ENCODE measurements around the gene FBRS. TPM values are rescaled to one million over a fixed set of nuclear protein-coding genes. Genes with fewer than 3 reads are reported as not detected.
"Not testable (repeated sequence)": the region's sequence is repeated elsewhere in the genome, so short reads cannot be mapped to it uniquely, and the experiment has no call there.

Gene FBRS
- total RNA-seq, 2 donors from 2014 or later = 16.5 to 26.3 TPM

DNA sequence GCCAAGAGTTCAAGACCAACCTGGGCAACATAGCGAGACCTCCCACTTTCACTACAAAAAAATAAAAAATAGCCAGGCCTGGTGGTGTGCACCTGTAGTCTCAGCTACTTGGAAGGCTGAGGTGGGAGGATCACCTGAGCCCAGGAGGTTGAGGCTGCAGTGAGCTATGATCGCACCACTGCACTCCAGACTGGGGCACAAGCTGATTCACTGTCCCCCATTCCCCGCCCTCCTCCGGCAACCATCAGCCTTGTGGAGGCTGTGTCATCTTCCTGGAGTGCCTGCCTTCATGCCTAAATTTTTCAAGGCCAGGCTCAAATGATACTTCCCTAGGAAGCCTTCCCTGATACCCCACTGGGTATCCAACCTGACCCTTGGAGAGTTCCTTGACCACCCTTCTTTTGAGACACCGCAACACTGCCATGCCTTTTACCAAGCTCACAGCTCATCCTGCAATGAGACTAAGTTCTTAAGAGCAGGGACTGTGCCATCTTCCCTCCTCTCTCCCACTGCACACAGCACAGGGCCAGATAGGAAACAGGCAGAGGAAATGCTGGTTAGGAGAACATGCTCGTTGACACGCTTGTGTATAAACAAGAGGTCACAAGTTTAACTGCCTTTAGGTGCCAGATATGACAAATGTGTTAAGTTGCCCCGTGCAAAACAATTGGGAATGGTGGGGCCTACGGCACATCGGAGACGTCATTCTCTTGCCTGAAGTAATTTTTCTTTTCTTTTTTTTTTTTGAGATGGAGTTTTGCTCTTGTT, 36.9 kb downstream of the FBRS start:
- TF ChIP-seq, protein P1, sequence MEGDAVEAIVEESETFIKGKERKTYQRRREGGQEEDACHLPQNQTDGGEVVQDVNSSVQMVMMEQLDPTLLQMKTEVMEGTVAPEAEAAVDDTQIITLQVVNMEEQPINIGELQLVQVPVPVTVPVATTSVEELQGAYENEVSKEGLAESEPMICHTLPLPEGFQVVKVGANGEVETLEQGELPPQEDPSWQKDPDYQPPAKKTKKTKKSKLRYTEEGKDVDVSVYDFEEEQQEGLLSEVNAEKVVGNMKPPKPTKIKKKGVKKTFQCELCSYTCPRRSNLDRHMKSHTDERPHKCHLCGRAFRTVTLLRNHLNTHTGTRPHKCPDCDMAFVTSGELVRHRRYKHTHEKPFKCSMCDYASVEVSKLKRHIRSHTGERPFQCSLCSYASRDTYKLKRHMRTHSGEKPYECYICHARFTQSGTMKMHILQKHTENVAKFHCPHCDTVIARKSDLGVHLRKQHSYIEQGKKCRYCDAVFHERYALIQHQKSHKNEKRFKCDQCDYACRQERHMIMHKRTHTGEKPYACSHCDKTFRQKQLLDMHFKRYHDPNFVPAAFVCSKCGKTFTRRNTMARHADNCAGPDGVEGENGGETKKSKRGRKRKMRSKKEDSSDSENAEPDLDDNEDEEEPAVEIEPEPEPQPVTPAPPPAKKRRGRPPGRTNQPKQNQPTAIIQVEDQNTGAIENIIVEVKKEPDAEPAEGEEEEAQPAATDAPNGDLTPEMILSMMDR (IDR thresholded peaks at IDR 0.05) = no peak
- Histone ChIP-seq H3K27me3 (no peaks in the 10 kb centered on the region), H3K4me3 (no peak overlapping the region), H3K27ac (no peak overlapping the region), H3K36me3 (no peaks in the 10 kb centered on the region), H3K9me3 (no peaks in the 10 kb centered on the region), H3K4me1 (peaks cover 0 to 15% of the 10 kb centered on the region in 2 donors)
- DNase-seq (ENCODE audit: low spot score) = no peak

DNA sequence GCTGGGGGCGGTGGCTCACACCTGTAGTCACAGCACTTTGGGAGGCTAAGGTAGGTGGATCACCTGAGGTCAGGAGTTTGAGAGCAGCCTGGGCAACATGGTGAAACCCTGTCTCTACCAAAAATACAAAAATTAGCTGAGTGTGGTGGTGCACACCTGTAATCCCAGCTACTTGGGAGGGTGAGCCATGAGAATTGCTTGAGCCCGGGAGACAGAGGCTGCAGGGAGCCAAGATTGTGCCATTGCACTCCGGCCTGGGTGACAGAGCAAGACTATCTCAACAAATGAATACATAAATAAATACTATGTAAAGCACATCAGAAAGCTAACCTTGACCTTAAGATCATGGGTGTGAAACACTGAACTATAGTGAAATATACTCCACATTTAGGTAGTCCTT, 38.4 kb downstream of the FBRS start:
- not testable (repeated sequence) for DNase-seq (ENCODE audit: low spot score); H3K27me3 ChIP-seq; H3K27ac ChIP-seq; H3K9me3 ChIP-seq; H3K4me3 ChIP-seq
- peaks cover 14% of the 10 kb centered on the region for H3K36me3 ChIP-seq
- H3K4me1 ChIP-seq = peaks cover 0 to 27% of the 10 kb centered on the region in 2 donors

DNA sequence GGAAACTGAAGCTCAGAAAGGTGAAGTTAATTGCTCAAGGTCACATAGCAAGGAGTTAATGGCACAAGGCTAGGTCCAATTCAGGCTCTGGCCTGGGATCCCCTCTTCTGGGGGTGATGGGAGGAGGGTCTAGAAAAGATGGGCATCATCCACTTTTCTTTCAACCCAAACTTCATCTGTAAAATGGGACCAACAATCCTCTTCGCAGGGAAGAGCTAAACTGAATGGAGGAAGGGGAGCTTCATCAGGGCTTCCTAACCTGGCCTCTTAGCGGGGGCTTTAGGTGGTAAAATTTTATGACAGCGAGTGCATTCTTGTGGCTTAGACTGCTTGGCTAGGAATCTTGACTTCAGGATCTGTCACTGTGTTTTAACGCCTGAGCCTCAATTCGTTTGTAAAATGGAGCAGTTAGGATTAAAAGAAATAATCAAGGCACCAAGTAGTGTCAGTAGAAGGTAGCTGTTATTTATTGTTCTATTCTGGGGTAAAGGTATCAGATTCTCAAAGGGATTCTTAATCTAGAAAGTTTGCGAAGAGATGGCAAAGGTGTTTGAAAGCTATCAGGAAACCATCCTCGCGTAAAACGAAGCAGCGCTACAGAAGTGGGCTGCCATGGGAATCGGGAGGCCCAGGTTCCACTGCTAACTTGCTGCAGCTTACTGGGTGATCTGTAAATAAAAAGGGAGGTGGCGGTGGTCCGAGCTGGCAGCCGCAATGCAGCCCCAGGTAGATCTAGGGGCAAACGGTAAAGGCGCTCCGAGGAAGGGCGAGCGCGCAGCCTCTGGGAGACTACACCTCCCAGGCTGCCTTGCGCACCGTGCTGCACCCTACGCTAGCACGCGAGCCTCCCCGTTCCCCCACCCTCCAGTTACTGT, 39.3 kb downstream of the FBRS start:
- TF ChIP-seq, protein P1 (IDR thresholded peaks at IDR 0.05) = no peak
- H3K4me3 ChIP-seq = peak overlapping the region; percentile 98 to 99

DNA sequence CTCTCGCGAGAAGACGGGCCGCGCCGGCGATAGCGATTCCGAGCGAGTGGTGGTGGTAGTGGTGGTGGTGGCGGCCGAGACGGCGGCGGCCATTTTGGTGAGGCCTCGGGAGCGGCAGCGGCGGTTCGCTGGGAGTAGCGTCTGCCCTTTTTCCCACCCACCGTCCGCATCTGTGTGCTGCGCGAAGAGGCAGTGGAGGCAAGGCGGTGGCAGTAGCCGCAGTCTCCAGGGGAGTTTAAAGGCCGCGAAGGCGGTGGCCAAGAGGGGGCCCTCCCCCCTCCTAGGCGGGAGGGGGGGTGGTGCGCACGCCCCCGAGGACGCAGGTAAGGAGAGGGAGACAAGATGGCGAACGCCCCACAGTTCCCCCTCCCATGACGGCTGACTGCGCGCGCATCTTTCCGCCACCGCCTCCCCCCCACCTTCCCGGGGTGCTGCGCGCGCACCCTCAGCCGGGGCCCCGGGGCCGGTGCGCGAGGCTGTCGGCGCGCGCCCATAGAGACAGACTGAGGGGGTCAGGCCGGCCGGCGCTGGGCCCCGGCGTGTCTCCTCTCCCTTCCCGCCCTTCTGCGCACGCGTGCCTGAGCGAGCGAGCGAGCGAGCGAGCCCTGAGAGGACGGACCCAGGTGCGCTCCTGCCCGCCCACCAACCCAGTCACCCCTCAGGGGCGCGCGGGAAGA, 40.0 kb downstream of the FBRS start:
- TF ChIP-seq, protein P1 (IDR thresholded peaks at IDR 0.05) = no peak
- DNase-seq (ENCODE audit: low spot score) = peak; percentile 99

More for the DNA sequence above, 39.3 kb downstream of the FBRS start:
- DNase-seq (ENCODE audit: low spot score) = no peak
- Histone ChIP-seq H3K9me3 (no peaks in the 10 kb centered on the region), H3K27me3 (no peaks in the 10 kb centered on the region), H3K4me1 (peaks cover 0 to 27% of the 10 kb centered on the region in 2 donors), H3K36me3 (peaks cover 21% of the 10 kb centered on the region), H3K27ac (peak overlapping the region; percentile 100)

DNA sequence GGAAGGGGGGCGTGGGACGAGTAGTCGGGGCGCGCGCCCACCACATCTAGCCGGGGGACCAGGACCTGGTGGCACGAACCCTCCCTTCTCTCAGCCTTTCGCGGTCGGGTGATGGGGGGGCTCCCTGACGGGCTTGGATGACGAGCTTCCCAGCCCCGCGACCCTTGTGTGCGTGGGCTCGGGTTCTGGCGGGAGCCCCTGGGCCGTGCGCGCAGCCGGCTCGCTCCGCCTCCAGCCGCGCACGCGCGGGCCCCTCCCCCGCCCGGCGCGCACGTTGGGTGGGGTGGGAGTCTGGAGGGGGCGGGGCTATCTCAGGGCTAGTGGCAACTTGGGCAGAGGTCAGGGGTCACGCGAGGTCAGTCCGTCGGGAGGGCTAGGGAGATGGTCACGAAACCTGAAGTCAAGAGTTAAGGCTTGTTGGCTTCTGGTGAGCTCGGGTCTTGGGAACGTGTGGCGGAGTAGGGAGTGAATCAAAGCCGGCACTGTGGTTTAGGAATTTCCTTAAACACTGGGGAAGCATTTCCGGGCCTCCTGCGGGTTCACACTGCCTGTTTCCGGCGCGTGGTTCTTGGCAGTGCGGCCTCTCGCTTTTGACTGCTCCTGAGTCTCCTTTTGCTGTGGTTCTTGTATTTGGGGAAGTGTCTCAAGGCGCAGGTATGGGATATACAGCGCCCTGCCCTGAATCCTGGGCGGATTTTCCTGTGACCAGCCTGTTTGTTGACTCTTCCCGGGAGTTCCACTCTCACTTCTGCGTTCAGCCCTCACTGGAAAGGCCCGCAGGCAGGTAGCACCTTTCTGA, 40.8 kb downstream of the FBRS start, which contains the start of gene SRCAP:
TSS of gene SRCAP (plus strand) at position 356 of the 799 bp plus-strand sequence. CDS start 1,654 bp downstream, outside the sequence.
- H3K27ac ChIP-seq = peak within 1 kb of the TSS; percentile 100
- TF ChIP-seq, protein P1 (IDR thresholded peaks at IDR 0.05) = no peak

More for the DNA sequence above, 40.0 kb downstream of the FBRS start:
- H3K36me3 ChIP-seq = peaks cover 28% of the 10 kb centered on the region
- peak overlapping the region; percentile 100 for H3K27ac ChIP-seq
- H3K9me3 ChIP-seq = no peaks in the 10 kb centered on the region
- peaks cover 0 to 27% of the 10 kb centered on the region in 2 donors for H3K4me1 ChIP-seq
- H3K27me3 ChIP-seq = no peaks in the 10 kb centered on the region
- peak overlapping the region; percentile 98 to 99 for H3K4me3 ChIP-seq

More for the DNA sequence above, 40.8 kb downstream of the FBRS start, which contains the start of gene SRCAP:
- H3K4me1 ChIP-seq = peaks cover 0 to 27% of the 10 kb centered on the region in 2 donors
- peak within 1 kb of the TSS; percentile 98 to 99 for H3K4me3 ChIP-seq
- peak; percentile 86 for DNase-seq (ENCODE audit: low spot score)
- H3K27me3 ChIP-seq = no peaks in the 10 kb centered on the region
- H3K9me3 ChIP-seq = no peaks in the 10 kb centered on the region
- H3K36me3 ChIP-seq = peaks cover 36% of the 10 kb centered on the region
